ENCODE data around the gene LONP1. TPM values are rescaled to one million over a fixed set of nuclear protein-coding genes. Genes with fewer than 3 reads are reported as not detected.

Gene LONP1
- total and polyA plus RNA-seq, 10 donors = 29.2 to 65.8 (median 46.1) TPM

DNA sequence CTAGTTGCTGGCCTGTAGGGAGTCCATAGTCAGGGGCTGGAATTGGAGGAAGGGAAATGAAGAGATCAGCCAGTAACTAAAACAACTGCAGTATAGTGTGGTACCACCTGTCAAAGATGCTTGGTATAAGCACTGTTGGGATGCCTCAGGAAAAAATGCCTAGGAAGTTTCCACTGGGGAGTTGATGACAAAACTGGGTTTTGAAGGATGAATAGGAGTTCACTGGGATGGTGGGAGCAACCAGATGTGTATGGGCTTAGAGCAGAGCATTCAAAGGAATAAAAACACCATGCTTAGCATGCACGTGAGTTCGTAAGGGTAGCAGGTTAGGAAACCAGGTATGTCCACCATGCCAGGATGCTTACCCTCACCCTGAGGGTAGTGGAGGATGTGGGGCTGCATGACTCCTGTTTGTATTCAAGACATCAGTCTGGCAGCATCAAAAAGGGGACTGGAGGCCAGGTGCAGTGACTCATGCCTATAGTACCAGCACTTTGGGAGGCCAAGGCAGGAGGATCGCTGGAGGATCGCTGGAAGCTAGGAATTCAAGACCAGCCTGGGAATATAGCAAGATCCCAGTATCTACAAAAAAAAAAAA lies 7.6 kb upstream of the LONP1 start:
- H3K4me1 ChIP-seq = no peaks in the 10 kb centered on the region
- intact Hi-C loops (cut with DNase I; ENCODE audit: low total_unique reads) = no loop called here
- no peak overlapping the region for H3K4me3 ChIP-seq
- no peak for DNase-seq
- no peak for TF ChIP-seq POLR2AphosphoS5 (IDR thresholded peaks at IDR 0.05)
- TF ChIP-seq POLR2A (IDR thresholded peaks at IDR 0.05) = no peak
- TF ChIP-seq, protein P1, sequence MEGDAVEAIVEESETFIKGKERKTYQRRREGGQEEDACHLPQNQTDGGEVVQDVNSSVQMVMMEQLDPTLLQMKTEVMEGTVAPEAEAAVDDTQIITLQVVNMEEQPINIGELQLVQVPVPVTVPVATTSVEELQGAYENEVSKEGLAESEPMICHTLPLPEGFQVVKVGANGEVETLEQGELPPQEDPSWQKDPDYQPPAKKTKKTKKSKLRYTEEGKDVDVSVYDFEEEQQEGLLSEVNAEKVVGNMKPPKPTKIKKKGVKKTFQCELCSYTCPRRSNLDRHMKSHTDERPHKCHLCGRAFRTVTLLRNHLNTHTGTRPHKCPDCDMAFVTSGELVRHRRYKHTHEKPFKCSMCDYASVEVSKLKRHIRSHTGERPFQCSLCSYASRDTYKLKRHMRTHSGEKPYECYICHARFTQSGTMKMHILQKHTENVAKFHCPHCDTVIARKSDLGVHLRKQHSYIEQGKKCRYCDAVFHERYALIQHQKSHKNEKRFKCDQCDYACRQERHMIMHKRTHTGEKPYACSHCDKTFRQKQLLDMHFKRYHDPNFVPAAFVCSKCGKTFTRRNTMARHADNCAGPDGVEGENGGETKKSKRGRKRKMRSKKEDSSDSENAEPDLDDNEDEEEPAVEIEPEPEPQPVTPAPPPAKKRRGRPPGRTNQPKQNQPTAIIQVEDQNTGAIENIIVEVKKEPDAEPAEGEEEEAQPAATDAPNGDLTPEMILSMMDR (IDR thresholded peaks at IDR 0.05 in 8 of 11, conservative IDR thresholded peaks at IDR 0.05 in 3 of 11) = no peak
- H3K27ac ChIP-seq = no peak overlapping the region
- H3K36me3 ChIP-seq = no peaks in the 10 kb centered on the region
- 91 to 96% (median 94%) methylated on average over 4 of the region's 4 CpGs for WGBS, 5 donors
- peaks cover 0 to 6% (median 0%) of the 10 kb centered on the region in 7 donors for H3K27me3 ChIP-seq (replicated peaks in 1 of 7)
- H3K9me3 ChIP-seq = peaks cover 0 to 21% (median 12%) of the 10 kb centered on the region in 8 donors

DNA sequence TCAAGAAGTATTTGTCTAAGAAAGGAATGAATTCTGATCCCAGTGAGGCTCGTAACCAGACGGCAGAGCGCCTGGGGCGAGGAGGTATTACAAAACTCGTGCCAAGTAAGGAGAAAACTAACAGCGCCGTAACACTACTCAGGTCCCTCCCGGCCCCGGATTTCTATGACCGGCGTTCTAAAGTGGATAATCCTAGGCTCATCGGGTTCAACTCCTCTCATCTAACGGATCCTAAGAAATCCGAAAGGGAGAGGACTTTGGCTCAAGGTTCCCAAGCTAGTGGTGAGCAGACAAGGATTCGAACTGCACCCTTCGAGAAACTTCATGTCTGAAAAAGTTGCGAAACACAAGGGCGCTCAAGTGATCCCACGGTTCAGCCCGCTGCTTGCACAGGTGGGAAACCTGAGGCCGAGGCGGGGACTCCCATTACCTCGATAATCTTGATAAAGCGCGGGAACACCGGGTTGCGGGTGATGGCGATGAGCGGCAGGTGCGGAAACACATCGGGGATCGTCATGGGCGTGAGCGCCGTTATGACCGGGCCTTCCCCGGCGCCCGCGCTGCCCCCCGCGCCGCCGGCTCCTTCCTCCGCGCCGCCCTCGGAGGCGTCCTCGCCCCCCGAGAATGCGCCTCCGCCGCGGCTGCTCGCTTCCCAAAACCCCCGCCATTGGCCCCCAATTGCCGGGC lies 529 bp downstream of the LONP1 start:
- H3K9me3 ChIP-seq = no peaks in the 10 kb centered on the region
- H3K27ac ChIP-seq = peak overlapping the region; percentile 91 to 96 (median 93)
- no peak for DNase-seq
- 0 to 1% (median 1%) methylated on average over 28 to 58 of the region's 58 CpGs for WGBS, 5 donors
- H3K36me3 ChIP-seq = peaks cover 0 to 27% (median under 1%) of the 10 kb centered on the region in 6 donors
- peak overlapping the region; percentile 79 to 99 (median 89) for H3K4me3 ChIP-seq
- H3K27me3 ChIP-seq (replicated peaks in 1 of 7) = no peaks in the 10 kb centered on the region
- H3K4me1 ChIP-seq = peaks cover 18 to 52% (median 37%) of the 10 kb centered on the region in 6 donors
- intact Hi-C loops (cut with DNase I; ENCODE audit: low total_unique reads) = no loop called here
- TF ChIP-seq, protein P1 (IDR thresholded peaks at IDR 0.05 in 8 of 11, conservative IDR thresholded peaks at IDR 0.05 in 3 of 11) = no peak
- TF ChIP-seq POLR2A (IDR thresholded peaks at IDR 0.05) = peak in 1 of 3 donors; percentile 8

DNA sequence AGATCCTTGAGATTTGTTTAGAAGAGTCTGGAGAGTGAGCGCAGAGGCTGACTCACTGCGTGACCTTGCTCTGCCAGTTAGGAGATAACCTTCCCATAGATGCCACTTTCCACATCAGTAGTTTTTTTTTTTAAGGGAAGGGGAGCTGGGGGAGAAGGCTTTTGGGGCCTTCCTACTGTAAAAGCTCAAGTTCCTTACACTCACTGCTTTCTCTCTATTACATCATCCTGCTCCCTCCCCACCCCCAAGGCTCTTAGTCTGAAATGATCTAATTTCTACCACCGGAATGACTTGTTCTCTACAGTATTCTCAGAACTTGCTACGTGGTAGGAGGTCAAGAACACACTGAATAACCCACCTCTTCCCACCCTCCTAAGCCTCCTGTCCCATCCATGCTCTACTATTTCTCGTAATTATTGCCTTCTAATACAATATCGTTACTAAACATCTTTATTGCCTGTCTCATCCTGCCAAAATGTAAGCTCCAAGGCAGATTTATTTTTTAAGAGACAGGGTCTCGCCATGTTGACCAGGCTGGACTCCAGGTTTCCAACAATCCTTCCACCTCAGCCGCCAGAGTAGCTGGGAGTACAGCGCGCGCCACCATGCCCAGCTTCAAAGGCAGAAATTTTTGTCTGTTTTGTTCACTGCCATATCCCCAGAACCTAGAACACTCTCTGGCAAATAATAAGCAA lies 1.2 kb downstream of the LONP1 start:
- Histone ChIP-seq H3K9me3 (no peaks in the 10 kb centered on the region), H3K4me1 (peaks cover 18 to 52% (median 37%) of the 10 kb centered on the region in 6 donors), H3K27me3 (replicated peaks in 1 of 7) (no peaks in the 10 kb centered on the region), H3K27ac (peak overlapping the region in 7 of 8 donors; percentile 92 to 96 (median 93)), H3K4me3 (peak overlapping the region; percentile 79 to 99 (median 89)), H3K36me3 (peaks cover 0 to 34% (median 7%) of the 10 kb centered on the region in 6 donors)
- TF ChIP-seq POLR2A (IDR thresholded peaks at IDR 0.05) = no peak
- TF ChIP-seq, protein P1 (IDR thresholded peaks at IDR 0.05 in 8 of 11, conservative IDR thresholded peaks at IDR 0.05 in 3 of 11) = no peak
- TF ChIP-seq POLR2AphosphoS5 (IDR thresholded peaks at IDR 0.05) = no peak
- no peak for DNase-seq
- intact Hi-C loops (cut with DNase I; ENCODE audit: low total_unique reads) = no loop called here
- 25 to 39% (median 29%) methylated on average over 11 of the region's 11 CpGs for WGBS, 5 donors
